Measurements from ENCODE around the gene C1QTNF8.

Gene C1QTNF8

GRCh38 chr16:1126586-1126985, 30.5 kb upstream of the C1QTNF8 start:
- no peak for DNase-seq

DNA sequence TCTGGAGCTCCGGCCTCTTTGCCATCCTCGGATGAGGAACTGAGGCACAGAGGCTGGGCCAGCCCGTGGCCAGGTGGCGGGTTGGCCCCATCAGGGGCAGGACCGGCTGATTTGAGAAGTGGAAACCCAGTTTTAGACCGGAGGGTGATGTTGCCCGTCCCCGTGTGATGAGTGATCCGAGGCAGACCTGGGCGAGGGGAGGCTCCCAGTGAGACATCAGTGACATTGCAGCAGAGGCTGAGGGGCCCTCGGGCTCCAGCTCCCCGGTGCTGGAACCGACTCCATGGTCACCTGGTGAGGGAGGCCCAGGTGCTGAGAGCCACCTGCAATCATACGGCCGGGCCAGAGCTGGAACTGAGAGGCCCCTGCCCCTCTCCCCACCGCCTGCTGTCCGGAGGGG, 30.0 kb upstream of the C1QTNF8 start:
- DNase-seq = no peak

DNA sequence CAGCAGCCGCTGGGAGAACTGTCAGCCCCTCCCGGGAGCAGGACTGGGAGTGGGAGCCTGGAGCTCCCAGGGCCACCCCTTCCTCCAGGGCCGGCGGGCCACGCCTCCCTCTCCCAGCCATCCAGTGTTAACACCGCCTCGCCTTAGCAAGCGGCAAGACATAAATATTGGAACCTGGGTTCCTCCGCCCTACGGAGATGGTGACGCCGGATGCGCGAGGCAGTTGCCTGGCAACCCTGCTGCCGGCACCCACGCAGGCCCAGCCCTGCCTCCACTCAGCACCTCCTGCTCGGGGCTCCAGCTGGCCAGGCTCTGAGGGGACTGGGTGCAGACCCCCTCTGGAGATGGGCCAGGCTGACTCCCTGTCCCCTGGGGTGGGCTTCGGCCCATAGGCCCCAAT, 29.4 kb upstream of the C1QTNF8 start:
- DNase-seq = no peak

GRCh38 chr16:1124795-1125194, 28.8 kb upstream of the C1QTNF8 start:
- no peak for DNase-seq

DNA sequence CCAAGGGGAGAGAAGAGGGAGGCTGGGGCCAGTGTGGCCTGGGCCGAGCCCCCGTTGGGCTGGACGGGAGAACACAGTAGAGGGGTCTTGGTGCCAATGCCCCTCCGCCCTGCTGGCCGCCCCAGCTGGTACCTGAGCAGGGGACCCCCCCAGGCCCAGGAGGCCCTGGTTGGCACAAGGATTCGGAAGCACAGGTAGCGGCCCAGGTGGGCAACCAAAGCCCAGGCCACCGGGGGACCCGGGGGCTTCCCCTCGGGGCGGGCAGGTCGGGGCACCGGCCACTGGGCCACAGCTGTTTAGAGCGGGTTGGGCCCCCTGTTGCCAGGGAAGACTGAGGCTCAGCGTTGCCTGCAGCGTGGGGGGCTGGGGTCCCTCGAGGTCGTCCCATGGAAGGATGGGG, 28.2 kb upstream of the C1QTNF8 start:
- no peak for DNase-seq

DNA sequence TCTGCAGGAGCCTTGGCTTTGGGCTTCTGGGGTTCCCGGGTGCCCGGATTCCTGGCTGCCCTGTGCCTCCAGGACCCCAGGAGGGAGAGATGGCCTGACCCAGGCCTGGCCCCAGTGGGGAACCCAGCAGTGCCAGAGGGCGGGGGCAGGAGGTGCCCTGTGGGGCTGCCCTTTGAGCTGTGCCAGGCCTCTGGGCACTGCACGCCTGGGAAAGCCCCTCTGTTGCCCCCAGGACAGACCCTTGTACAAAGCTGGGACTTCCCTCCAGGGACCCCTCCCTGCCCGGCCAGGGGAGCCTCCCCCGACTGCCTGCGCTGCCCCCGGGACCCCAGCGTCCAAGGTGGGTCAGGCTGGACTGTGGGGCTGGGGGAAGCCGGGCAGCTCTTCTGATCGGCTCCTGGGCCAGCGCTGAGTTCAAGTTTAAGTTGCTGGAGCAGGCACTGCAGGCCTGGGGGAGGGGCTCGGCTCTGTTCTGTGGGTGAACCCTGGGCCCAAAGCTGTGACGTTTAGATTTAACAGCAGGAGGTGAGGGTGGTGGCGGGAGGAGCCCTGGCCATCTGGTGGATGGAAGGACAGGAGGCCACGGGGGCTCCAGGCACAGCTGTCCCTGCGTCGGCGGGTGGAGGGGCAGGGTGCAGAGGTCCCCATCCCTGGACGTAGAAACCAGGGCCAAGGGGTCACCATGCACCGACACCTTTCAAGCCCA, 27.6 kb upstream of the C1QTNF8 start:
- no peak for DNase-seq

DNA sequence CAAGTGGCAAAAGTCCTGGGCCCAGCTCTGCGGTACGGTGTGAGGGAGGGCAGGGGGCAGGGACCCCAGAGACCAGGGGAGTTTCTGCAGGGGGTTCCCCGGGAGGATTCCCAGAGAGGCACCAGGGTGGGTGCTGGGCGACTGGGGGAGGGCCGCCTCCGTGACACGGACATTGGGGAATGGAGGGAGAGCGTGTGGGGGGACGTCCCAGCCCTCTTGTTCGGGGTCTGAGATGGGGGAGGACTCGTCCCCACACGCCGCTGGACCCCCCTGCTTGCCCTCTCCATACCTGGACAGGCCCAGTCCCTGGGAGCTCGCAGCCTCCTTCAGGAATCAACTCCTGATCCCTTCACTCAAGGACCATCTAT, 26.3 kb upstream of the C1QTNF8 start:
- DNase-seq = no peak

- DNase-seq = no peak
These were observed 25.8 kb upstream of the C1QTNF8 start for GRCh38 chr16:1121601-1122397.

- DNase-seq = no peak
These were observed 25.0 kb upstream of the C1QTNF8 start for GRCh38 chr16:1121009-1121408.

- no peak for DNase-seq
These were observed 24.5 kb upstream of the C1QTNF8 start for GRCh38 chr16:1120577-1120941.

DNA sequence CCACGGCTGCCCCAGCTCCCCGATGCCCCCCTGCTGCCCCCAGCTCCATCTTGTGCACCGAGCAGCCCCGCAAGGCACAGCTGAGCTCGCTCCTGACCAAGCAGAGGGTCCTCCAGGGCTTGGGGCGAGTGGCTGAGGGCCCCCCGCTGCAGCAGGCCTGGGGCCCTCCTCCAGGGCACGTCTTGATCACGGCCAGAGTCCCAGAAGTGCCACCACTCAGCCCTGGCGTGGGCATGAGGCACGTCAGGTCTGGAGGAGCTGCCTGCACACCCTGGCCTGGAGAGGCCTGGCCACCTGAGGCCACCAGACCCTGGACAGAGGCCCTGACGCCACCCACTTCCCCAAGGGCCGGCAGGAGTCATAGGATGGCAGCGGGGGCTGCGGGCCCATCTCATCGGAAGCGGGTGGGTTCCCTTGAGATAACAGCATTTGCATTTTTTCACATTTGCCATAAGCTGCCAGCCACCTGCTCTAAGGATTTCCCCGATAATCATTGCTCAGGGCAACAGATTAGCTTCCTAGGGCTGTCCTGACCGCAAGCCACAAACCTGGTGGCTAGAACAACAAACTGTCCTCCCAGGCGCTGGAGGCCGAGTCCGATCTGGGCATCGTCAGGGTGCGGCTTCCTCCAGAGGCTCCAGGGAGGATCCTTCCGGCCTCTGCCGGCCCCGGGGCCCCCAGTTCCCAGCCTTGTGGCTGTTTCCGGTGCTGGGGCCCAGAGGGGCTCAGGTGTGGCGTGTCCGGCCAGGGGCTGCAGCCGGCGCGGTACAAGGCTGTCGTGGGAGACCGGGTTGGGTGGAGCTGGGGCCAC, 23.9 kb upstream of the C1QTNF8 start:
- DNase-seq = no peak

- DNase-seq = no peak
These were observed 23.1 kb upstream of the C1QTNF8 start for GRCh38 chr16:1119129-1119528.

GRCh38 chr16:1117926-1118325, 21.9 kb upstream of the C1QTNF8 start:
- no peak for DNase-seq

DNA sequence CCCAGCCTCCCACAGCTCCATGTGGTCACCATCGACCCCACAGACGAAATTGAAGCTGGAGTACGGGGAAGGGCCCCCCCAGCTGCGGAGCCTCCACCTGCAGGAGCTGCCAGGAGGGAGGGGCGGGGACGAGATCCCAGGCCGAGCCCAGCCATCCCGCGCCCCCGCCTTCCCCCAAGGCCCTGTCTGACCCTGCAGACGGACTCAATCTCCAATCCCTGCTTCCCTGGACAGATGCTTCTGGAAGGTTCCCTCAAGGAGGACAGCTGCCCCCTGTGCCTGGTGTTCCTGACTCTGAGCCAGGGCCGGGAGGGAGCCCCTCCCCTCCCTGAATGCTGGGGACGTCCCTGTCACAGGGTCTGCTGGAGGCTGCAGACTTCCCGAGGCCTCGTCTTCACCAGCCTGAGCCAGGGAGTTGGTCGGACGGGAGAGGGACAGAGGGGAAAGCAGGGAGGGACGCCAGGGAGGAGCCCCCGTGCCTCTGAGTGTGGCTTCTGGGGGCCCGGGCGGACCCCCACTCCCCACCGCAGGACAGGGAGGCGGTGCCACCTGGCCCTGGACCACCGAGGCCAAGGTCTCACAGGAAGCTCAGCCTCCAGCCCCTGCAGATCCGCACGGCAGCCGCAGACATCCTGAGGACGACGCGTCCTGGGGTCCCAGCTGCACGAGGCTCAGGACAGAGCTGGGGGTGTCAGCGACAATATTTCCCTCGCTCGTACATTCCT, 21.3 kb upstream of the C1QTNF8 start:
- DNase-seq = no peak

GRCh38 chr16:1116693-1117077, 20.6 kb upstream of the C1QTNF8 start:
- no peak for DNase-seq

GRCh38 chr16:1113889-1114526, 18.0 kb upstream of the C1QTNF8 start:
- DNase-seq = no peak

GRCh38 chr16:1113489-1113888, 17.4 kb upstream of the C1QTNF8 start:
- DNase-seq = no peak

DNA sequence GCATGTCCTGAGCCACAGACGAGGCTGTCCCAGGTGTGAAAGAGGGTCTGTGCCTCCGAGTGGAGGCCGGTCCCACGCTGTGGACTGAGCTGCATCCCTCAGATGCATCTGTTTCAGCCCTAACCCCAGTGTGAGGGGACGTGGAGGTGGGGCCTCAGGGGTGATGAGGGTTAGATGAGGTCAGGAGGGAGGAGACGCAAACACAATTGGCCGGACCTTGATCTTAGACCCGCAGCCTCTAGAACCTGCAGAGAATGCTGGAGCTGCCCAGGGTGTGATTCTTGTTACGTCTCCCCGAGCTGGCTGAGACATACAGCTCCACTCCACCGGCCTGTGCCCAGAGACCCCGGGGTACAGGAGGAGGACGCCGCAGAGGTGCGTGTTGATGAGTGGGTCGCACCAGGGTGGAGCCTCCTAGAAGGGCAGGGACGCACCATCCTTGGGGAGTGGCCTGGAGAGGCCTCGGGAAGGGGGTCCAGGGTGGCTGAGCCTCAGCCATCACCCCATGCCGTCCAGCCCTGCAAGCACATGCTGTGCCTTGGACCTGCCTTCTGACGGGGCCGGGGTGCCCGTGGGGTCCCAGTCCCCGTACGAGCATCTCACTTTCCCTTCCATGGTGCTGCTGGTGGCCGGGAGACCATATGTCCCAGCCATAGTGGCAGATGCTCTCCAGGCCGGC, 16.6 kb upstream of the C1QTNF8 start:
- DNase-seq = no peak

GRCh38 chr16:1109648-1110047, 13.6 kb upstream of the C1QTNF8 start:
- DNase-seq = no peak

GRCh38 chr16:1108299-1109252, 12.5 kb upstream of the C1QTNF8 start:
- no peak for DNase-seq

DNA sequence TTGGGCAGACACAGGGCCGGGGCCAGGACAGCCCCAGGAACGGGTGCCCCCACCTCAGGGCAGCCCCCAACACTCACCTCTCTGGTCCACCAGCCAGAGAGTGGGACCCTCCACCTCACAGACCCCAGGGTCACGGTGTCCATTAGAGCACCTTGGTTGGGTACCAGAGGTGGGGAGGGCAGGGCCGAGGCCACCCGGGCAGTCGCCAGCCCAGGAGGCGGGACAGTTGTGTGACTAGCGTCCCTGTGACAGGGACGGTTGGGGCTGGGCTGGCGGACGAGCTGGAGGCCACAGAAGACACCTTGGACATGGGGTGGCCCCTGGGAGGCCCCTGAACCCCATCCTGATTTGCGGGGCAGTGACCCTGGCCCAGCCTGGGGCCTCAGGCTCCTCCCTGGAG, 11.7 kb upstream of the C1QTNF8 start:
- no peak for DNase-seq

Measured in GF-D8 (cell line).